Omental fat pad (tissue), 4 donors: ENCODE measurements around the gene KLRG1. TPM values are rescaled to one million over a fixed set of nuclear protein-coding genes. Genes with fewer than 3 reads are reported as not detected.

Source experiments
- ATAC-seq: fragments of 150-250 bp; one replicate; pipeline ENCODE4 v1.9.1; 2016; ENCODE audit warnings: mild to moderate bottlenecking, moderate library complexity; ENCODE audit not compliant: low FRiP score
- DNase-seq: peaks from one replicate; pipeline ENCODE4 v3.0.0-alpha.2; 2019; ENCODE audit warnings: low spot score
- total RNA-seq, 4 donors: library from RNA; depleted of rRNA; stranded (reverse); fragments of >200 nt; gene quantifications; one replicate each; pipeline ENCODE4 v1.1.0, GENCODE V29; 2016
- TF ChIP-seq, protein P1 (sequence below), 3 donors: fragments of 450-650 bp; IDR thresholded peaks; one replicate each; pipeline ENCODE4 v1.5.1; 2016 to 2017; ENCODE audit warnings: antibody characterized with exemption in 3 of 3, mild to moderate bottlenecking in 3 of 3, moderate library complexity in 2 of 3

KLRG1 gene
- total RNA-seq, 4 donors from 2014 or later = 2.3 to 17.0 (median 6.3) TPM

- DNase-seq (no peak), ATAC-seq (no peak)
- TF ChIP-seq, protein P1, sequence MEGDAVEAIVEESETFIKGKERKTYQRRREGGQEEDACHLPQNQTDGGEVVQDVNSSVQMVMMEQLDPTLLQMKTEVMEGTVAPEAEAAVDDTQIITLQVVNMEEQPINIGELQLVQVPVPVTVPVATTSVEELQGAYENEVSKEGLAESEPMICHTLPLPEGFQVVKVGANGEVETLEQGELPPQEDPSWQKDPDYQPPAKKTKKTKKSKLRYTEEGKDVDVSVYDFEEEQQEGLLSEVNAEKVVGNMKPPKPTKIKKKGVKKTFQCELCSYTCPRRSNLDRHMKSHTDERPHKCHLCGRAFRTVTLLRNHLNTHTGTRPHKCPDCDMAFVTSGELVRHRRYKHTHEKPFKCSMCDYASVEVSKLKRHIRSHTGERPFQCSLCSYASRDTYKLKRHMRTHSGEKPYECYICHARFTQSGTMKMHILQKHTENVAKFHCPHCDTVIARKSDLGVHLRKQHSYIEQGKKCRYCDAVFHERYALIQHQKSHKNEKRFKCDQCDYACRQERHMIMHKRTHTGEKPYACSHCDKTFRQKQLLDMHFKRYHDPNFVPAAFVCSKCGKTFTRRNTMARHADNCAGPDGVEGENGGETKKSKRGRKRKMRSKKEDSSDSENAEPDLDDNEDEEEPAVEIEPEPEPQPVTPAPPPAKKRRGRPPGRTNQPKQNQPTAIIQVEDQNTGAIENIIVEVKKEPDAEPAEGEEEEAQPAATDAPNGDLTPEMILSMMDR (IDR thresholded peaks at IDR 0.05) = no peak
These were observed 32.6 kb upstream of the KLRG1 start for GRCh38 chr12:8956772-8957171.

DNA sequence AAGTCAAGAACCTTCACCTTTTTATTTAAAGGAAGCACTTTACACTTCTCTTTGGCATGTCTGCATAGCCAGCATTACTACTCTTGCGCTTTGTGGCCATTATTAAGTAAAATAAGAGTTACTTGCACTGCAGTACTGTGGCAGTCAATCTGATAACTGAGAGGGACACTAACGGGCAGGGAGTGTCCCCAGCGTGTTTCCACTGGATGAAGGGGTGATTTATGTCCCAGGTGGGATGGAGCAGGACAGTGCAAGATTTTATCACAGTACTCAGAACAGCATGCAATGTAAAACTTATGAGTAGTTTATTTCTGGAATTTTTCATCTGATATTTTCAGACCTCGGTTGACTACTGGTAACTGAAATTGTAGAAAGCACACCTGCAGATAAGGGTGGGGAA is 31.8 kb upstream of the KLRG1 start:
- ATAC-seq = no peak
- DNase-seq = no peak
- TF ChIP-seq, protein P1 (IDR thresholded peaks at IDR 0.05) = no peak

GRCh38 chr12:8958066-8958465 is 31.3 kb upstream of the KLRG1 start:
- TF ChIP-seq, protein P1 (IDR thresholded peaks at IDR 0.05) = no peak
- DNase-seq (no peak), ATAC-seq (no peak)

DNA sequence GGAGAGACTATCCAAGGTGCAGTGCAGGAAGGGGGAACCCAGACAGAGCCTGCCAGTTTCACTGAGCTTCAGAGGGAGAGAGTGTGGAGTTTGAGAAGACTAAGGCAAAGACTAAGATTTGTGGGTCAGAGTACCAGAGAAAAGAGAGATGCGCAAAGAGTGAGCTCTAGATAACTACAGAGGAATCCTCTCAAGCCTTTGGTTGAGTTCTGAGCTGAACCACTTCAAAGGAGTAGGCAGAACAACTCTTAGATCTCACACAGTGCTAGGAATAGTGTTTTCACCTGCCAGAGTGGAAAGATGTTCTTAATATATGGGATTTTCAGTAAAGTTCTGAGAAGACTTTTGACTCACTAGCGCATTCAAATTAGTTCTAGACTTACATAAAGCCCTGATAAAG is 29.2 kb upstream of the KLRG1 start:
- ATAC-seq (no peak), DNase-seq (no peak)
- TF ChIP-seq, protein P1 (IDR thresholded peaks at IDR 0.05) = no peak

DNA sequence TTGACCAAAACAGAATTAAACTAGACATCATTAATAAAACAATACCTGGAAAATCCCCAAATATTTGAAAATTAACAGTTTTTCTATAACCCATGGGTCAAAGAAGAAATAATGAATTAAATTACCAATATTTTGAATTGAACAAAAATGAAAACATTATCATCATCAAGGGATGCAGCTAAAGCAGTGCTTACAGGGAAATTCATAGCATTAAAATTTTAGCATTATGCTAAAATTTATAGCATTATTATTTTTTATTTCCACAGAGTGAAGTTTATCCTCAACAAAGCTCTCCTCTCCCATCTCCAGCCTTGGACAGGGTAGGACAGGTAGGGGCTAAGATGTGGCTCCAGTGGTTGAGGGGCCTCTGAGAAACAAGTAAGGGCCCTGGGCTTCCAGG is 20.6 kb upstream of the KLRG1 start:
- DNase-seq = no peak
- TF ChIP-seq, protein P1 (IDR thresholded peaks at IDR 0.05) = no peak
- no peak for ATAC-seq

- ATAC-seq (no peak), DNase-seq (no peak)
- TF ChIP-seq, protein P1 (IDR thresholded peaks at IDR 0.05) = no peak
These were observed 19.4 kb upstream of the KLRG1 start for GRCh38 chr12:8969861-8970411.

GRCh38 chr12:8970432-8970831 is 18.9 kb upstream of the KLRG1 start:
- DNase-seq = no peak
- ATAC-seq = no peak
- TF ChIP-seq, protein P1 (IDR thresholded peaks at IDR 0.05) = no peak
